Endothelial cell of umbilical vein (primary cell): ENCODE results near the gene PASK. TPM values are rescaled to one million over a fixed set of nuclear protein-coding genes. Genes with fewer than 3 reads are reported as not detected.

ENCODE experiments used
- BruUV-seq: library from RNA; stranded (reverse); fragments of 400-500 nt; replicated peaks from 2 replicates; lab custom pipeline; 2021; lab: Mats Ljungman, UMichigan
- CTCF ChIA-PET: fragments of 300-600, 350-600 bp; sonication (Branson Sonifier 250); formaldehyde crosslinking; loops from one replicate; lab custom pipeline; 2021; ENCODE audit warnings: antibody characterized with exemption, inconsistent platforms; lab: Charles Lee
- POLR2A ChIA-PET: fragments of 300-600, 350-600 bp; sonication (Branson Sonifier 250); formaldehyde crosslinking; loops from one replicate; lab custom pipeline; 2021; ENCODE audit warnings: antibody characterized with exemption, inconsistent platforms; lab: Charles Lee
- DNase-seq: peaks from one replicate; pipeline ENCODE4 v3.0.0-alpha.2; 2011; ENCODE audit warnings: low read depth, low spot score
- FAIRE-seq: peaks from 2 replicates; lab custom pipeline; 2011; peaks lifted over from hg19 to GRCh38; lab: Jason Lieb, UNC
- H2AFZ ChIP-seq: 2 replicates; pipeline ENCODE4 v1.6.0; 2012; ENCODE audit warnings: low read depth, low read length, control low read depth, inconsistent platforms
- H3K27ac ChIP-seq: 2 replicates; pipeline ENCODE4 v1.5.1; 2011; ENCODE audit warnings: low read depth, mild to moderate bottlenecking, control low read depth, low read length, moderate library complexity; ENCODE audit not compliant: insufficient read depth
- H3K27me3 ChIP-seq, 2 experiments: 2 replicates each; pipeline versions ENCODE4 v1.6.0 to v1.6.1; 2011; ENCODE audit warnings: low read length in 2 of 2, mixed read lengths in 1 of 2; ENCODE audit not compliant: control insufficient read depth in 2 of 2, insufficient read depth in 2 of 2
- H3K36me3 ChIP-seq, 2 experiments: 2 replicates in 1 of 2; 3 replicates in 1 of 2; pipeline ENCODE4 v1.5.1; 2011; ENCODE audit warnings: low read length in 2 of 2, mild to moderate bottlenecking in 1 of 2, moderate library complexity in 1 of 2; ENCODE audit not compliant: control insufficient read depth in 2 of 2, insufficient read depth in 2 of 2; ENCODE audit errors: extremely low read depth in 1 of 2
- H3K4me1 ChIP-seq: 3 replicates; pipeline ENCODE4 v1.5.1; 2011; ENCODE audit warnings: mild to moderate bottlenecking, low read length; ENCODE audit not compliant: control insufficient read depth, insufficient read depth; ENCODE audit errors: extremely low read depth
- H3K4me2 ChIP-seq: 2 replicates; pipeline ENCODE4 v1.6.1; 2011; ENCODE audit warnings: low read length, control low read depth, mixed read lengths; ENCODE audit not compliant: insufficient read depth
- H3K4me3 ChIP-seq, 3 experiments: fragments of 200-600 bp in 1 of 3; sonication (generic), shearing (Covaris generic) in 1 of 3; replicated peaks in 1 of 3; 2 replicates each; pipeline ENCODE4 v1.5.1; 2011 to 2016; ENCODE audit warnings: control low read depth in 3 of 3, low read length in 3 of 3, mild to moderate bottlenecking in 2 of 3, inconsistent platforms in 1 of 3, low read depth in 1 of 3, moderate library complexity in 1 of 3; ENCODE audit not compliant: insufficient read depth in 1 of 3
- H3K79me2 ChIP-seq: 2 replicates; pipeline ENCODE4 v1.6.0; 2012; ENCODE audit warnings: low read length, inconsistent platforms; ENCODE audit not compliant: control insufficient read depth, insufficient read depth
- H3K9ac ChIP-seq: replicated peaks from 2 replicates; pipeline ENCODE3; 2011; ENCODE audit warnings: low read length, control low read depth; ENCODE audit not compliant: insufficient read depth; ENCODE audit errors: extremely low read depth
- H3K9me1 ChIP-seq: replicated peaks from 3 replicates; pipeline ENCODE4 v1.6.0; 2011; ENCODE audit warnings: mild to moderate bottlenecking, low read length; ENCODE audit not compliant: control insufficient read depth, insufficient read depth; ENCODE audit errors: extremely low read depth
- H3K9me3 ChIP-seq: replicated peaks from 2 replicates; pipeline ENCODE4 v1.5.1; 2012; ENCODE audit warnings: low read length, inconsistent platforms; ENCODE audit not compliant: control insufficient read depth, insufficient read depth
- H4K20me1 ChIP-seq: replicated peaks from 2 replicates; pipeline ENCODE3; 2011; ENCODE audit warnings: mild to moderate bottlenecking, low read length; ENCODE audit not compliant: control insufficient read depth, insufficient read depth; ENCODE audit errors: extremely low read depth
- CTCF ChIP-seq, 2 donors: IDR thresholded peaks; 1 replicate in 1 of 2; 2 replicates in 1 of 2; pipeline ENCODE4 v1.5.1; 2011; ENCODE audit warnings: low read length in 2 of 2, mild to moderate bottlenecking in 2 of 2, moderate library complexity in 2 of 2, control low read depth in 1 of 2, inconsistent platforms in 1 of 2, low read depth in 1 of 2; ENCODE audit not compliant: insufficient read depth in 1 of 2; ENCODE audit errors: extremely low read depth in 1 of 2
- EZH2 ChIP-seq: IDR thresholded peaks from 2 replicates; pipeline ENCODE4 v1.6.1; 2012; ENCODE audit warnings: borderline replicate concordance, low read depth, mild to moderate bottlenecking, moderate library complexity, low read length, inconsistent platforms; ENCODE audit not compliant: severe bottlenecking
- FOS ChIP-seq: IDR thresholded peaks from 2 replicates; pipeline ENCODE4 v1.6.1; 2011; ENCODE audit warnings: mild to moderate bottlenecking, low read length, moderate library complexity, borderline replicate concordance; ENCODE audit not compliant: insufficient read depth
- GATA2 ChIP-seq: IDR thresholded peaks from 2 replicates; pipeline ENCODE4 v1.7.0; 2011; ENCODE audit warnings: low read depth, mild to moderate bottlenecking, moderate library complexity, mixed read lengths, low read length; ENCODE audit not compliant: insufficient read length, insufficient read depth
- JUN ChIP-seq: IDR thresholded peaks from 2 replicates; pipeline ENCODE4 v1.6.1; 2011; ENCODE audit warnings: borderline replicate concordance, low read depth; ENCODE audit not compliant: insufficient read length, insufficient read depth
- MYC ChIP-seq: IDR thresholded peaks from one replicate; pipeline ENCODE4 v1.6.1; 2011; ENCODE audit warnings: mild to moderate bottlenecking, low read depth, low read length
- POLR2A ChIP-seq: IDR thresholded peaks from 2 replicates; pipeline ENCODE4 v1.6.1; 2012; ENCODE audit warnings: low read depth, mild to moderate bottlenecking, control low read depth, low read length
- POLR2AphosphoS5 ChIP-seq: IDR thresholded peaks from 2 replicates; pipeline ENCODE4 v1.6.1; 2012; ENCODE audit warnings: low read depth, mild to moderate bottlenecking, control low read depth, low read length, moderate library complexity; ENCODE audit not compliant: insufficient read depth
- dilution Hi-C: fragments of 300-500 bp; cut with MboI; formaldehyde crosslinking; loops from one replicate; pipeline ENCODE4 v1.15.0; 2019; ENCODE audit warnings: low sequenced_read_pairs; ENCODE audit not compliant: extremely low pct_ligation_motif_present
- intact Hi-C: fragments of 100-400 bp; cut with micrococcal nuclease; formaldehyde crosslinking; loops from one replicate; pipeline ENCODE4 v1.10.0; 2022
- polyA plus RNA-seq, 4 experiments: library from polyadenylated mRNA; depleted of rRNA in 3 of 4; stranded (reverse) in 3 of 4; unstranded in 1 of 4; fragments of >200 nt; gene quantifications; 2 replicates each; pipeline versions ENCODE4 v1.2.1 to v1.2.3, GENCODE V29; 2011 to 2012; ENCODE audit warnings: missing spikeins in 1 of 4
- total RNA-seq: library from RNA; stranded (reverse); gene quantifications from 2 replicates; pipeline ENCODE4 v1.2.3, GENCODE V29; 2021
- TF ChIP-seq, protein P1 (sequence below): IDR thresholded peaks from 2 replicates; pipeline ENCODE4 v1.6.1; 2011; ENCODE audit not compliant: insufficient read depth, insufficient read length

PASK gene
- total and polyA plus RNA-seq, 2 donors (not counting 3 experiments of a cell fraction or from before 2014, with no cell fraction given): 5.7 to 17.3 TPM

DNA sequence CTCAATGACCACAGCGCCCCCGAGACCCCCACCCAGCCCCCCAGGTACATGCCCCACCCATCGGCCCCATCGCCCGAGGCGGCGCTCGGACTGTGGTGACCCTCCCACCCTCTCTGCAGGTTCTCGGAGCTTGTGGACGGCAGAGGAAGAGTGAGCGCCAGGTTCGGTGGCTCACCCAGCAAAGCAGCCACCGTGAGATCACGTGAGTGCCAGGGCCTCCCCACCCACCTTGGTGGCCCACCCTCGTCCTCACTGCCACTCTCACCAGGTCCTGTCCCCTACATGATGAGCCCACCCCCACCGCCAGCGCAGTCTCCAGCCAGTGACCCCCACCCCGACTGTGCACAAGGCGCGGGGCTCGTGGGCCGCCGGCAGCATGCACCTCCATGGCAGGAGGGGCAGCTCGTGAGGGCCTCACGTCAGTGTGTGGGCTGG lies 77.6 kb downstream of the PASK start:
- DNase-seq: no peak
- intact Hi-C loops: loop anchor here (10.0 kb wide), 1 partner anchor 157 kb away; no protein-coding TSS in a partner anchor
- H3K4me3 ChIP-seq: no peak overlapping the region
- no peak overlapping the region for H3K27ac ChIP-seq
- BruUV-seq: no TSS peak
- FAIRE-seq: no peak
- no peaks in the 10 kb centered on the region for H4K20me1 ChIP-seq
- no peak overlapping the region for H2AFZ ChIP-seq
- H3K79me2 ChIP-seq: no peaks in the 10 kb centered on the region
- no peak for TF ChIP-seq EZH2
- POLR2A ChIA-PET: no interaction called here
- dilution Hi-C loops: no loop called here
- H3K27me3 ChIP-seq: no peaks in the 10 kb centered on the region
- H3K9ac ChIP-seq: no peak overlapping the region
- H3K4me1 ChIP-seq: no peaks in the 10 kb centered on the region
- peaks cover 0 to 2% of the 10 kb centered on the region in 2 experiments for H3K36me3 ChIP-seq
- CTCF ChIA-PET: no interaction called here
- H3K9me1 ChIP-seq: no peaks in the 10 kb centered on the region
- H3K4me2 ChIP-seq: no peak overlapping the region
- no peaks in the 10 kb centered on the region for H3K9me3 ChIP-seq

- H3K27ac ChIP-seq: no peak overlapping the region
- H4K20me1 ChIP-seq: no peaks in the 10 kb centered on the region
- H3K9me1 ChIP-seq: no peaks in the 10 kb centered on the region
- FAIRE-seq (no peak), DNase-seq (no peak)
- ChIA-PET CTCF (no interaction called here), POLR2A (no interaction called here)
- no TSS peak for BruUV-seq
- no peaks in the 10 kb centered on the region for H3K9me3 ChIP-seq
- peaks cover 0 to 2% of the 10 kb centered on the region in 2 experiments for H3K36me3 ChIP-seq
- H3K9ac ChIP-seq: no peak overlapping the region
- dilution Hi-C loops: no loop called here
- intact Hi-C loops: loop anchor here (10.0 kb wide), 1 partner anchor 156 kb away; no protein-coding TSS in a partner anchor
- no peak overlapping the region for H3K4me3 ChIP-seq
- no peak overlapping the region for H2AFZ ChIP-seq
- no peaks in the 10 kb centered on the region for H3K4me1 ChIP-seq
- TF ChIP-seq GATA2: no peak
- no peak for TF ChIP-seq FOS
- TF ChIP-seq POLR2AphosphoS5: no peak
- no peak for TF ChIP-seq MYC
- TF ChIP-seq JUN: no peak
- TF ChIP-seq POLR2A: no peak
- TF ChIP-seq, protein P1, sequence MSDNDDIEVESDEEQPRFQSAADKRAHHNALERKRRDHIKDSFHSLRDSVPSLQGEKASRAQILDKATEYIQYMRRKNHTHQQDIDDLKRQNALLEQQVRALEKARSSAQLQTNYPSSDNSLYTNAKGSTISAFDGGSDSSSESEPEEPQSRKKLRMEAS: no peak
- TF ChIP-seq CTCF (IDR thresholded peaks at IDR 0.05; ENCODE audit: extremely low read depth in 1 of 2, insufficient read depth in 1 of 2, low read depth in 1 of 2, low read length in 2 of 2): no peak
- no peak for TF ChIP-seq EZH2
- H3K4me2 ChIP-seq: no peak overlapping the region
- H3K79me2 ChIP-seq: no peaks in the 10 kb centered on the region
- no peaks in the 10 kb centered on the region for H3K27me3 ChIP-seq
Observed at GRCh38 chr2:241070811-241071676, 78.2 kb downstream of the PASK start.
